NCI-H146 treated with DMSO at 0.1 percent for 48 hours (cell line): ENCODE results near the gene SORCS2.
A peak's percentile ranks its signal among the peaks of the same experiment; 100 is the strongest.

Experiments
- DNase-seq: peaks from one replicate; lab custom pipeline; 2025; ENCODE audit not compliant: unreplicated experiment; lab: John Stamatoyannopoulos, UW

The SORCS2 gene

DNA sequence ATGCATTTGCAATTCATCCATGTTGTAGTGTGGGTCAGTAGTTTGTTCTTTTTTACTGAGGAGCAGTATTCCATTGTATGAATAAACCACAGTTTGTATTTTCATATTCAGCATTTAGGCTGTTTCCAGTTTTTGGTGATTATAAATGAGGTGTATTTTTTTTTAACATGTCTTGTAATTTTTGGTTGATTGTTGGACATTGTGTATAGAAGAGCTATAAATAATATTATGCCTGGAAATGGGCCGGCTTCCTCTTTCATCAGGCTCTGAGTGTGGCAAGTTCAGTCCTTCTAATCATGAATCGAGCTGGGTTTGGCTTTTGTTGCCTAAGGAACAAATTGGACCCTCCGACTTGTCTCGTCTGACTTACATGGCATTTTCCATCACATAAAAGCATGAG is 126.7 kb downstream of the SORCS2 start:
- no peak for DNase-seq

DNA sequence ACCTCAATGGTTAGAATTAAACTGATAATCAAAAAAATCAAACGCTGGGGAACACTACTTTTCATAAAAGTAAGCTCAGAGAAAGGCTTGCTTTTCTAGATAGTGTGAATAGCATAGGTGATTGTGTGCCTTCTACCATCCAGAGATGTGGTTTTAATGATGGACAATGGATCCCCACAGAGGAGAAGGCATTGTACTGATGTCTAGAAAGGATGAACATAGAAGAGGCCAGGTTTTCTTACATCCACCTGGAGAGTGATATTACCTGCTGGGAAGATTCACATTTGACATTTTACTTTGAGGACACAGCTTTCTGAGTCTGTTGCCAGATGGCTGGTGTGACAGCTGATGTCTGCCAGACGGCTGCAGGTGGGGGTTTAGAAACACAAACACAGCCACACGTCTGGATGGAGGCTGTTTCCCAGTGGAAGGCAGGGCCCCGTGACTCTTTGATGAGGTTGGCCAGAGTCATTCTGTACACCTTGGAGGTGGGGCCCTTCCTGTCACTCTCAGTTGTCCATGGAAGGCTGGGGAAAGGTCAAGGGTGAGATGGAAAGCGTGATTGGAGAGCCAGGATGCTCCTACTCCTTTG is 128.0 kb downstream of the SORCS2 start:
- DNase-seq, result no peak

- no peak for DNase-seq
Measured at GRCh38 chr4:7322166-7322991, 130.0 kb downstream of the SORCS2 start.

GRCh38 chr4:7323461-7323871 is 131.1 kb downstream of the SORCS2 start:
- DNase-seq, result no peak

GRCh38 chr4:7323872-7324650 is 131.7 kb downstream of the SORCS2 start:
- DNase-seq, result peak; percentile 56

GRCh38 chr4:7324651-7325121 is 132.3 kb downstream of the SORCS2 start:
- DNase-seq, result no peak

DNA sequence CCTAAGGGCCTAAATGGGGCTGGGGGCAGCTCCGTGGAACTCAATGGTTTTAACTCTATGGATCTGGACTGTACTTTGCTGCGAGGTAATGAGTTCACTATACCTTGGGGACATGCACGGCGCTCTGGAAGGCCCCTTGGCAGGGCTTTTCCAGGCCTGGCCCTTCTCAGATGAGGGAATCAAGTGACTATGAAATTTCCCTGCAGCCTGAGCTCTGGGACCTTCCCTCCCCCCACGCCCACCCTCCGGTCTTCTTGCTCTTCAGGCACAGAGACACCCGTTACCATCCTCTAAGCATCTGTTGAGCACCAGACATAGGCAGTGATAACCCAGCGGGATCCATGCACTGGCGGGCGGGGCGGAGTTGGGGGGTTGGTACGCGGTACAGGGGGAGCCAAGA is 133.2 kb downstream of the SORCS2 start:
- DNase-seq, result no peak

GRCh38 chr4:7326306-7326692 is 134.0 kb downstream of the SORCS2 start:
- no peak for DNase-seq

GRCh38 chr4:7326693-7327340 is 134.5 kb downstream of the SORCS2 start:
- no peak for DNase-seq

- DNase-seq, result no peak
Measured at GRCh38 chr4:7327341-7327885, 135.1 kb downstream of the SORCS2 start.

- no peak for DNase-seq
Measured at GRCh38 chr4:7328162-7328912, 136.0 kb downstream of the SORCS2 start.

DNA sequence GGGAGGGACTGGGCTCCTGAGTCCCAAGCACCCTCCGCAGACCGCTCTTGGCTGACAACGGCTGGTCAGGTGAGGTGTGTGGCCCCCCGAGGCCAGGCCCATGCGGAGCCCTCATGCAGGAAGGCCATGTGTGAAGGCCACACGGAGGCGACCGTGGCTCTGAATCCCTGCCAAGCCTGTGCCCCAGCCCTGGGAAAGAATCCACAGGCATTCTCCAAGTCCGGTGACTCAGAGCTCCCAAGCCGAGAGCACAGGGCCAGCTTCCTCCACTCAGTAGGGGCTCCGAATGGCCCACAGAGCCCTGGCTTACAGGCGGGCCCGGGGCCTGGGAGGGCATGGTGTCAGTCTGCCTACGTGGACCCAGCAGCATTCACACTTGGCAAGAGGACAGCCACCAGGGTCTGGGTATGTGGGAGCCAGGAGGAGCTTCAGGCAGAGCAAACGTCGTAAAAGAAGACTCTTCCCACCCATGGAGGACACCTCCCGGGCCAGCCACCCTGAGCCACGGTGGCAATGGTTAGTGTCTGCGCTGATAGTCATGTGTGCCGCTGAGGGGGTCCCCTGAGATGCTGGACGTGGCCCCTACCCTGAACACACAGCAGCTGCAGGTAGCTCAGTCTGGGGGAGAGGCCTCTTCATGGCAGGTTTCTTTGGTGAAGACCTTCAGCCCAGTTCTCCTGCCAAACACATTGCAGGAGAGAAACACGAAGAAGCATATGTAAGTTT is 136.7 kb downstream of the SORCS2 start:
- no peak for DNase-seq

DNA sequence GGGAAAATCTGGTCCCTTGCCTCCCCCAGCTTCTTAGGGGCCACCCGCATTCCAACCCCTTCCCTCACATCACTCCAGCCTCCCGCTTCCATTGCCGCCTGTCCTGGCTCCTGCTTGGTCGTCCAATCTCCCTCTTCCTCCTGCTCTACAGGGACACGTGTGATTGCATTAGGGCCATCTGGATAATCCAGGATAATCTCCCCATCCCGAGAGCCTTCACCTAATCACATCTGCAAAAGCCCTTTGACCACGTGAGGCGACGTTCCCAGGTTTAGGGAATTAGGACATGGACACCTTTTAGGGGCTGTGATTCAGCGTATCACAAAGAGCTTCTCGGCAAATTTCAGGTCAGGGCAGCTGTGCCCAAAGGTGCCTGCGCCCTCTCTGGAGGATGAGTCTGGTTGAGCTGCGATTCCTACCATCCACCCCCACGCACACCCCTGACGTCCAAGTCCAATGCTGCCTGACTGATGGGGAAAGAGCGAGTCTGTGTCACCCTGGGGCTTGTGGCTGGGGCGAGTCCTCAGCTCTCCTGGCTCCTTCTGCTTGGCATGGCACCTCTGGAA is 137.8 kb downstream of the SORCS2 start:
- DNase-seq, result no peak

- no peak for DNase-seq
Measured at GRCh38 chr4:7330811-7331681, 138.7 kb downstream of the SORCS2 start.

DNA sequence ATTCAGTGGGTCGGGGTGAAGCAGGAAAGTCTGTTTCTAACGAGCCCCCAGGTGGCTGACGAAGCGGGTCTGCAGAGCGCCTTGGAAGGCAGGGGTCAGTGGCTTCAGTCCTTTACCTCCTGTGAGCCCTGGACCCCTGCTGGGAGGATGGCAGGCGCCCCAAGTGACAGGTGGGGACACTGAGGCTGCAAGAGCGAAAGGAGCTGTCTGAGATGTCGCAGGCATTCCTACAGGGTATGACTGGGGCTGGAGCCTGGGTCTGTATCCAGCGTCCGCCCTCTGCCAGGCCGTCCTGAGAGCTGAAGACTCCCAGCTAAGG is 139.3 kb downstream of the SORCS2 start:
- DNase-seq, result no peak

DNA sequence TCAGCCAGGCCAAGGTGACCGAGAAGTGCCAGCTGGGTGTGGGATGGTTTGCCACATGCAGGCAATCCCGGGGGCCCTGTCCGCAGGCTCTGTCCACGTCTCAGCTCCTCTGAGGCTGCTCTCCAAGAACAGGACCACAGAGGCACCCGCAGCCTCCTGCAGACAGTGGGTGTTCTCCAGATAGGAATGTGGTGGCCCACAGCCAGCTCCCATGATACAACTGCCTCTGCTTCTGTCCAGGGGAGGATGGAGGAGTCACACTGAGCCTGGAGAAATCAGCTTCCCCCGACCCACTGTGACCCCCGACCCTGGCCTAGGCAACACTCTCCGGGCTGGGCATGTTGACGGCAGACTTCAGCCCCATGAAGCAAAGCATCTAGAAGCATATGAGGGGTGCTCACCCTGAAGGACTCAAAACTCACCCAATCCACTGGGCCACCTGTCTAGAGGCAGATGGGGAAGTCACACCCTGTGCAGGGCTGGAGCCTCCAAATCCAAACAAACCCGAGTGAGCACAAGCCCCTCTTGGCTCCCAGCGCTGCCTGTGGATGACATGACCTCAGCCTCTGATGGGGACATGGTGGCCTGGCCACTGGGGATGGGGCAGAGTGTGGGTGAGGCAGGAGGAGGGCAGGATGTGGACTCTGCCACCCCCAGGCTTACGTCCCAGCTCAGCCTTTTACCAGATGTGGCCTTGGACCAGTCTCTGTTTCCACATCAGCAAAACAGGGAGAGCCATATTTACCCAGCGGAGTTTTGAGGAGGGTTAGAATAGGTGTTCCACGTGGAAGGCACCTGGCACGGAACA is 140.1 kb downstream of the SORCS2 start:
- no peak for DNase-seq

- no peak for DNase-seq
Measured at GRCh38 chr4:7333024-7333780, 140.9 kb downstream of the SORCS2 start.
